Activated CD8-positive, alpha-beta memory T cell treated with anti-CD3 and anti-CD28 coated beads, Interleukin-2, amount 50 U/mL, for 24 hours (primary cell): Measurements from ENCODE around the gene HTT.

Experiments used
- DNase-seq: peaks from one replicate; pipeline ENCODE4 v3.0.0-alpha.2; 2020; ENCODE audit errors: extremely low read depth

HTT gene

DNA sequence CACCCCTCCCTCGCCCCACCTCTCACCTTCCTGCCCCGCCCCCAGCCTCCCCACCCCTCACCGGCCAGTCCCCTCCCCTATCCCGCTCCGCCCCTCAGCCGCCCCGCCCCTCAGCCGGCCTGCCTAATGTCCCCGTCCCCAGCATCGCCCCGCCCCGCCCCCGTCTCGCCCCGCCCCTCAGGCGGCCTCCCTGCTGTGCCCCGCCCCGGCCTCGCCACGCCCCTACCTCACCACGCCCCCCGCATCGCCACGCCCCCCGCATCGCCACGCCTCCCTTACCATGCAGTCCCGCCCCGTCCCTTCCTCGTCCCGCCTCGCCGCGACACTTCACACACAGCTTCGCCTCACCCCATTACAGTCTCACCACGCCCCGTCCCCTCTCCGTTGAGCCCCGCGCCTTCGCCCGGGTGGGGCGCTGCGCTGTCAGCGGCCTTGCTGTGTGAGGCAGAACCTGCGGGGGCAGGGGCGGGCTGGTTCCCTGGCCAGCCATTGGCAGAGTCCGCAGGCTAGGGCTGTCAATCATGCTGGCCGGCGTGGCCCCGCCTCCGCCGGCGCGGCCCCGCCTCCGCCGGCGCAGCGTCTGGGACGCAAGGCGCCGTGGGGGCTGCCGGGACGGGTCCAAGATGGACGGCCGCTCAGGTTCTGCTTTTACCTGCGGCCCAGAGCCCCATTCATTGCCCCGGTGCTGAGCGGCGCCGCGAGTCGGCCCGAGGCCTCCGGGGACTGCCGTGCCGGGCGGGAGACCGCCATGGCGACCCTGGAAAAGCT lies at the start of gene HTT, which contains the start of gene HTT-AS:
HTT (plus strand) TSS at position 604 of the 768 bp plus-strand sequence; CDS start at position 749, 145 bp downstream.
HTT-AS (minus strand) TSS at position 461 of the 768 bp plus-strand sequence.
- peak; percentile 89 for DNase-seq

- no peak for DNase-seq
Measured at GRCh38 chr4:3025881-3026280, 48.6 kb upstream of the HTT start.

DNA sequence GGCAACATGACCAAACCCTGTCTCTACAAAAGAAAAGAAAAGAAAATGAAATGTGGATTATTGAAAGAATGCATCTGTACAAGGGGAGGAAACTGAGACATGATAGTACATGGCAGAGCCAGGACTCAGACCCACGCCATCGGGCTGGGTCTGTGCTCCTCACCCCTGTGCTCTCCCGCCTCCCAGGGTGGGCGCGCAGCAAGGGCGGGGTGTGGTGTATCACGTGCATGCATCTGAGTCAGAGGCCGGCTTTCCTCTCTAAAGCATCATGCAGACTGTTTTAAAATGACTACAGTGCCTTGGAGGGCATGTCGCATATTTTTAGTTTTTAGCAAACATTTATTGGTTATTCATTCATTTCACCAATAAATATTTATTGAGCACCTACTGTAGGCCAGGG lies 47.9 kb upstream of the HTT start:
- no peak for DNase-seq

- DNase-seq: no peak
Measured at GRCh38 chr4:3029464-3029863, 45.0 kb upstream of the HTT start.

DNA sequence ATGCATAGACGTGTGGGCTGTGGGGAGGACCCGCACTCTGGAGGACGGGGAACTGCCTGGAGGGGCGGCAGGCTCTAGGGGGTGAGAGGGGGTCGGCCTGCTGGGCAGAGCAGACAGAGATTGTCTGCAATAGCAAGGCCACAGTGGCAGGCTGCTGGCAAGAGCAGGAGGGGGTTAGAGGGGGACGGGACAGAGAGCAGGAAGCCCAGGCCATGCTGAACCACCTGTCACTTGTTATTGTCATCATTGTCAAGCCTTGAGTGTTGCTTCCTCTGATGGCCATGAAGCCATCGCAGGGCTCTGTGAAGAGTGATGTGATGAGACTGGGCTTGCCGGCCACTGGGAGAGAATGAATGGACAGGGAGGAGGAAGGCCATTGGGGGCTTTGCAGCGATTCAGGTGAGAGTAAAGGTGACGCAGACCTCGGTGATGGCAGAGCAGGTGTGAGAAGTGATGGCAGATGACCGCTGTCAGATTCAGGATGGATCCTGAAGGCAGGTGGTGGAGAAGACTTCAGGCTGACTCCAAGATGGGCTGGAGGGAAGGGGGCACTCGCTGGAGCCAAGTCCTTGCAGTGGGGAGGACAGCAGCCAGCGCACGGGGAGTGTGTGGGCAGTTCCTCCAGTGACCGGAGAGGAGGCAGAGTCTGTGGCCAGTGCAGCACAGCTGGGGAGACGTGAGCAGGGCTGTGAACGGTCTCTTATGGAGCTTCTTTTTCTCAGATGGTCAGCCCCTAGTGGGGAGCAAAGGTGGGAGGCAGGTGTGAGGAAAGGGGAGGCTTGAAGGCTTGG lies 43.7 kb upstream of the HTT start:
- DNase-seq: no peak

DNA sequence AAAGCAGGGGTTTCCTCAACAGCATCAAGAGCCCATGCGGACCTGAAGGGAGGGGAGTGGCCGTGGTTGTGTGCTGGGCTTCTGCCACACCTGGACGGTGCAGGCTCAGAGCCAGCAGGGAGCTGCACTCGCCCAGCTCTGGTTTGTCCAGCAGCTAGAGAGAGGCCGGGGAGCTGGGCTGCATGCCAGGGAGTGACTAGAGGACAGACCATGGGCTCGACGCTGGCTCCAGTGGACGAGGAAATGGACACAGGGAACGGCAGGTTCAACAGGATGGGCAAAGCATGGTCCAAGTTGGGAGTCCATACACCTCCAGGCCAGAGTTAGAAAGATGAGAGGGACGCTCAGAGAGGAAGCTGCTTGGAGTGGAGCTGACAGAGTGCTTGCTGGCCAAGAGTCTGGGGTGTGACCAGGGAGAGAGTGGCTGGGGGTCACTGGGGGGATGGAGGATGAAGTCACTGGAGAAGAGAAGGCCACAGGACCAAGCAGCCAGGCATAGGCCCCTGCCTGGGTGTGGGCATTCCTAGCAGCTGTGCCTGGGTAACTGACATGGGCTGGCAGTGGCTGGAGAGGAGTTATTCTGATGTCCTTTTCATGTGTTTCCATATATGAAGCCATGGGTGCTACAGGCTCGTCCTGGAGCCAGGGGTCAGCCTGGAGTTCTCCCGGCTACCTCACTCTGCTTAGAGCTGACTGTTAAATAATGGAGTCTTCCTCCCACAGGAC lies 43.0 kb upstream of the HTT start:
- DNase-seq: no peak

DNA sequence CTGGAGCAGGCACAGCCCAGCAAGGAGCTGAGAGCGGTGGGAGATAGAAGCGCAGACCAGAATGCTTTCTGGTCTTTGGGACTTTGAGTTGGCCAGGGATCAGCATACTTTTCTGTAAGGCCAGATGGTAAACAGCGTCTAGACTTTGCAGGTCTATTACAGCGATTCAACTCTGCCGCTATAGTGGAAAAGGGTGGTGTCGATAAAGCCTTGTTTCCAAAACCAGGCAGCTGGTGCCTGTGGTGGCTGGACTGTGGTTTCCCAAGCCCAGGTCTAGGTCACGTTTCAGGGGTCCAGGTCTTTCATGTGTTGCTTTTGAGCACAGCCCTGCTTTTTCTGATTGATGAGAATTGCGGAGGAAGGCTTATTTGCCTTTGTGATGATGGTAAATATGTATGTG lies 40.2 kb upstream of the HTT start:
- no peak for DNase-seq

- no peak for DNase-seq
Measured at GRCh38 chr4:3035249-3035648, 39.2 kb upstream of the HTT start.

- DNase-seq: no peak
Measured at GRCh38 chr4:3035674-3036073, 38.8 kb upstream of the HTT start.

GRCh38 chr4:3036131-3036952 lies 38.1 kb upstream of the HTT start:
- DNase-seq: no peak

- no peak for DNase-seq
Measured at GRCh38 chr4:3037957-3038461, 36.5 kb upstream of the HTT start.

GRCh38 chr4:3039706-3040366 lies 34.6 kb upstream of the HTT start:
- no peak for DNase-seq

DNA sequence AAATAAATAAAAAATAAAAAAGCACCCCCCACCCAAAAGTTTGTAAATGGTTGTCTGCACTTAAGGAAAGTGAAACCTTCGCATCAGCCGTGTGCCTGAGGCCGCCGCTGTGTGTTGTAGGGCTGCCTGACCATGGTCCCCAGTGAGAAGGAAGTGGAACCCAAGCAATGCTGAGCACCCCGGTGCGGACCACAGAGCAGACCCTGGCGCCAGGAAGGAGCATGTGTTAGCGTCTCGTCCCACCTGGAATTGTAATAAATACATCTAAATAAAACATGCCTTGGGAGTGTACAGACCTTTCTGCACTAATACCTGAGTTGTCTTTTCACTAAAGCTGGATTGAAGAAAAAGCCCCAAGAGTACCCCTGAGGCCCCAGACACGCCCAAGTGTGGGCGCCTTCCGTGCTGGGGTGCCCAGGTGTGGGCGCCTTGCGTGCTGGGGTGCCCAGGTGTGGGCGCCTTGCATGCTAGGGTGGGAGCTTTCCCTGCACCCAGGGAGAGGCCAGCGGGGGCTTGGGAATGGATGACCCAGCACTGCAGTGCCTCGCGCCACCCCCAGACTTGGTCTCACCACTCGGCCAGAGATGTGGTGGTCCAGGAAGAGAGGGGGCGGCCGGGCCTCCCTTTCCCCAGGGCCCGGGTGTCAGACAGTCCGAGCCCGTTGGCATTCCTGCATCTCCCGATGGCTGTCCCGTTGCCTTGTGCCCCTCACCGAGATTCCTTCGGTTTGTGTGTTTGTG lies 33.9 kb upstream of the HTT start:
- DNase-seq: no peak

DNA sequence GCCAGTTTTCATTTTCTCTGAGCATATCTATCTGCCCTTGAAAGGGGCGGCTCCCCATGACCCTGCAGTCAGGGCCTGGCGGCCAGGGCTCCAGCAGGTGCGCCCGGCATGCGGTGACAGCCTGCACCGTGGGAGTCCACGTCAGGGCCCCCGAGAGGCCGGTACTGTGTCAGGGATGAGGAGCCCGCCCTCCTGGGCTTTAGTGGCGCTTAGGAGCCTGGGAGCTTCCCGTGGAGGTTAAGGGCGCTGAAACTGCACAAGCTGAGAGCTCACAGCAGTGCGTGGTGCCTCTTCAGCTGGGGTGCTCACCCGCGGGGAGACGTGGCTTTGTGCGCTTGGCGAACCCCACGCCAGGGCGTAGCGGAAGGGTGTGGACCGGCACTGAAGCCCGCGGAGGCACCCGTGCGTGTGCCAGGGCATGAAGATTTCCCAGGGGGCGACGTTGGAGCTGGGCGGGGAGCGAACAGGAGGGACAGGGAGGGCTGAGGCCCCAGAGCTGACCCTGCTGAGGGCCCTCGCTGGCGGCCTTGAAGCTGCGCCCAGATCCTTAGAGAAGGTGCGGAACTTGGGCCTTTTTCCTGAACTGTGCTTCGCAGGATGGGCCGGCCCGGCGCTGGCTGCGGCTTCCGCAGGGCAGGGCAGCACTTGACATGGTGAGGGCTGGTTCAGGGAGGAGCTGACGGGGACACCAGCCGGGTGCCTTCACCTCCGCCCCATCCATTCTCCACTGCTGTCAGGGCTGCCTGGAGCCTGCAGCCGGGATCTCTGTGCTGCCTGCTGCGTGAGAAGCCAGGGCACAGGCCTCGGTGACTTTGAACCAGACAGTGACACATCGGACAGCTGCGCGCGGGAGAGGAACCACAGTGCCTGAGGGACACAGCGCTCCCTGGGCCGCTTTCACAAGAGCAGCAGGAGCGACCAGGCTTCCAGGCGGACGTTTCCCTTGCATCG lies 33.0 kb upstream of the HTT start:
- DNase-seq: no peak

DNA sequence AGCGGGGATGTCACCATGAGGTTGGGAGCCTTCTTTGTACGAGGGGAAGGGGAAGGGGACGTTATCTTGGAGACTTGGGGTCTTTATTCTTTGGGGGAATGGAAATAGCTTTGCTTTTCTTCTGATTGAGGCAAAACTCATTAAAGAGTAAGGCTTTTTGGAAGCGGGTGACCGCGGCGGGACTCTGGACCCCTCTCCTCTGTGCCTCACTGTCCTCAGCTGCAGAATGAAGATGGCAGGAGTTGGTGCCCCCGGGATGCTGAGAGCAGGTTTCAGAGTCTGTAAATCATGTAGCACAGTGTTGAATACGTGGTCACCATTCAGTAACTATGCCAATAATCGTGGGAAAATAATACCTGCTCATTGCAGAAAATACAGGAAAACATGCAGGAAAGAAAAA lies 32.3 kb upstream of the HTT start:
- no peak for DNase-seq

GRCh38 chr4:3043282-3044020 lies 31.0 kb upstream of the HTT start:
- DNase-seq: no peak

DNA sequence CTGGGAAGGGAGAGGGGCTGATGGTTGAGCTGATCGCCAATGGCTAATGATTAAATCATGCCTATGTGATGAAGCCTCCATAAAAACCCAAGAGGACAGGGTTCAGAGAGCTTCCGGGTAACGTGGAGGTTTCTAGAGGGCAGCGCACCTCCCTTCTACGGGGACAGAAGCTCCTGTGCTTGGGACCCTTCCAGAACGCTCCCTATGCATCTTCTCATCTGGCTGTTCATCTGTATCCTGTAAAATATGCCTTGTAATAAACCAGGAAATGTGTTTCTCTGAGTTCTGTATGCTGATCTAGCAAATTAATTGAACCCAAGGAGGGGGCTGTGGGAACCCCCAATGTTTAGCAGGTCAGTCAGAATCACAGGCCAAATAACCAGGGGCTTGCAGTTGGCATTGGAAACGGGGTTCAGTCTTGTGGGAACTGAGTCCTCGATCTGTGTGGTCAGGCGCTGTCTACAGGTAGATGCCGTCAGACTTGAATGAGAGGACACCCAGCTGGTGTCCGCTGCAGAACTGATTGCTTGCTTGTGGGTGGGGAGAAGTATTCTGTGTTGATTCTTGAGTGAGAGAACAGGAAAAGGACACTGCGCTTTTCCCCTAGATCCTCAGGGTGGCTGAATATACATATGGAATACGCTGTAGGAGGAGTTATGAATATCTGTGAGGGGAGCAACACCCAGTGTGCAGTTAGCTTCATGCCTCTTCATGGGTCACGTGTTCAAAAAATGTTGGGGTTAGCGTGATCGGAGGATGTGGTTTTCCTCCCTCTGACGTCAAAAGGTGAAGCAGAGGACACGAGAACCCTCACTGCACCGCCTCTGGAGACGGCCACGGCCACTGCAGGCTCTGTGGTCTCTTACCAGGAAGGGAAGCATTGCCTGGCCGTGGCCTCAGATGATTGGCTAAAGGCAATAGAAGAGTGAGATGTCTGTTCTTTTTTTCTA lies 29.3 kb upstream of the HTT start:
- DNase-seq: peak; percentile 39
